ENCODE measurements around the gene USP7. TPM values are rescaled to one million over a fixed set of nuclear protein-coding genes. Genes with fewer than 3 reads are reported as not detected.

Gene USP7
- total RNA-seq, 1 donor from 2014 or later, result 41.3 TPM

- H3K27me3 ChIP-seq (ENCODE audit: control insufficient read depth, insufficient read depth, low read length), result no peaks in the 10 kb centered on the region
- H3K36me3 ChIP-seq (ENCODE audit: control insufficient read depth, insufficient read depth, low read length), result no peaks in the 10 kb centered on the region
- DNase-seq (ENCODE audit: low read depth) (no peak), FAIRE-seq (no peak)
- no peak overlapping the region for H3K4me3 ChIP-seq (ENCODE audit: low read depth, low read length)
- TF ChIP-seq, protein P1, sequence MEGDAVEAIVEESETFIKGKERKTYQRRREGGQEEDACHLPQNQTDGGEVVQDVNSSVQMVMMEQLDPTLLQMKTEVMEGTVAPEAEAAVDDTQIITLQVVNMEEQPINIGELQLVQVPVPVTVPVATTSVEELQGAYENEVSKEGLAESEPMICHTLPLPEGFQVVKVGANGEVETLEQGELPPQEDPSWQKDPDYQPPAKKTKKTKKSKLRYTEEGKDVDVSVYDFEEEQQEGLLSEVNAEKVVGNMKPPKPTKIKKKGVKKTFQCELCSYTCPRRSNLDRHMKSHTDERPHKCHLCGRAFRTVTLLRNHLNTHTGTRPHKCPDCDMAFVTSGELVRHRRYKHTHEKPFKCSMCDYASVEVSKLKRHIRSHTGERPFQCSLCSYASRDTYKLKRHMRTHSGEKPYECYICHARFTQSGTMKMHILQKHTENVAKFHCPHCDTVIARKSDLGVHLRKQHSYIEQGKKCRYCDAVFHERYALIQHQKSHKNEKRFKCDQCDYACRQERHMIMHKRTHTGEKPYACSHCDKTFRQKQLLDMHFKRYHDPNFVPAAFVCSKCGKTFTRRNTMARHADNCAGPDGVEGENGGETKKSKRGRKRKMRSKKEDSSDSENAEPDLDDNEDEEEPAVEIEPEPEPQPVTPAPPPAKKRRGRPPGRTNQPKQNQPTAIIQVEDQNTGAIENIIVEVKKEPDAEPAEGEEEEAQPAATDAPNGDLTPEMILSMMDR (IDR thresholded peaks at IDR 0.05; ENCODE audit: insufficient read depth, low read length, severe bottlenecking), result no peak
Measured at GRCh38 chr16:8967132-8967821, 3.6 kb upstream of the USP7 start.

DNA sequence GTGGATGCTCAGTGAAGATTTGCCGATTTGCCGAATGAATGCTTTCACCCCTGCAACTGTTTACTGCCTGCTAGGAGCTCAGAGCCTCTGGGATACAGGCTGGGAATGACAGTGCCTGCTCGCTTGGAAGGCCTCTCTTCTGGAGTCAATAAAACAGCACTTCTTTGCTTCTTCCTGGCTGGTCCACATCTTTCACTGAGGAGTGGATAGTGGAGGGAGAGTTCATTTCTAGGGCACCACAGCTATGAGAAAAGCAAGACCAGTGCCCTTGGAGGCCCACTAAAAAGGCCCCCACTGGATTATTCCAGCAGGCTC lies 3.1 kb upstream of the USP7 start:
- Histone ChIP-seq H3K36me3 (ENCODE audit: control insufficient read depth, insufficient read depth, low read length) (no peaks in the 10 kb centered on the region), H3K4me3 (ENCODE audit: low read depth, low read length) (no peak overlapping the region), H3K27me3 (ENCODE audit: control insufficient read depth, insufficient read depth, low read length) (no peaks in the 10 kb centered on the region)
- no peak for FAIRE-seq
- TF ChIP-seq, protein P1 (IDR thresholded peaks at IDR 0.05; ENCODE audit: insufficient read depth, low read length, severe bottlenecking), result no peak
- no peak for DNase-seq (ENCODE audit: low read depth)

- Histone ChIP-seq H3K4me3 (ENCODE audit: low read depth, low read length) (peak overlapping the region; percentile 53), H3K36me3 (ENCODE audit: control insufficient read depth, insufficient read depth, low read length) (no peaks in the 10 kb centered on the region), H3K27me3 (ENCODE audit: control insufficient read depth, insufficient read depth, low read length) (no peaks in the 10 kb centered on the region)
- FAIRE-seq (no peak), DNase-seq (ENCODE audit: low read depth) (no peak)
- TF ChIP-seq, protein P1 (IDR thresholded peaks at IDR 0.05; ENCODE audit: insufficient read depth, low read length, severe bottlenecking), result no peak
Measured at GRCh38 chr16:8964462-8964861, 756 bp upstream of the USP7 start.

- FAIRE-seq (no peak), DNase-seq (ENCODE audit: low read depth) (no peak)
- TF ChIP-seq, protein P1 (IDR thresholded peaks at IDR 0.05; ENCODE audit: insufficient read depth, low read length, severe bottlenecking), result no peak
- Histone ChIP-seq H3K4me3 (ENCODE audit: low read depth, low read length) (peak overlapping the region; percentile 70), H3K36me3 (ENCODE audit: control insufficient read depth, insufficient read depth, low read length) (no peaks in the 10 kb centered on the region), H3K27me3 (ENCODE audit: control insufficient read depth, insufficient read depth, low read length) (no peaks in the 10 kb centered on the region)
Measured at GRCh38 chr16:8963010-8963820, 491 bp downstream of the USP7 start.

GRCh38 chr16:8962393-8963009 lies 1.2 kb downstream of the USP7 start:
- no peaks in the 10 kb centered on the region for H3K27me3 ChIP-seq (ENCODE audit: control insufficient read depth, insufficient read depth, low read length)
- H3K36me3 ChIP-seq (ENCODE audit: control insufficient read depth, insufficient read depth, low read length), result no peaks in the 10 kb centered on the region
- TF ChIP-seq, protein P1 (IDR thresholded peaks at IDR 0.05; ENCODE audit: insufficient read depth, low read length, severe bottlenecking), result no peak
- FAIRE-seq (no peak), DNase-seq (ENCODE audit: low read depth) (no peak)
- peak overlapping the region; percentile 70 for H3K4me3 ChIP-seq (ENCODE audit: low read depth, low read length)
